GM18951 (cell line): ENCODE data around the gene SLC18A3.

ENCODE experiments used
- POLR2A ChIP-seq: IDR thresholded peaks from 4 replicates; pipeline ENCODE4 v1.6.1; 2011; ENCODE audit warnings: mild to moderate bottlenecking; ENCODE audit not compliant: insufficient read length, insufficient read depth; ENCODE audit errors: extremely low read depth
- in situ Hi-C: fragments of 300-500 bp; cut with MboI; formaldehyde crosslinking; loops from one replicate; pipeline ENCODE4 v1.12.0; 2022; ENCODE audit warnings: low sequenced_read_pairs, mixed read lengths, inconsistent platforms; ENCODE audit not compliant: unreplicated experiment

Gene SLC18A3

GRCh38 chr10:49610114-49610457 is at the start of gene SLC18A3:
Gene SLC18A3, plus strand, starts transcription at chr10:49610310. Its CDS starts 431 bp downstream, at chr10:49610741.
- in situ Hi-C loops, result no loop called here

GRCh38 chr10:49560526-49560925 is 49.6 kb upstream of the SLC18A3 start:
- TF ChIP-seq POLR2A, result no peak
- in situ Hi-C loops, result no loop called here

More at GRCh38 chr10:49610114-49610457, at the start of gene SLC18A3:
- no peak for TF ChIP-seq POLR2A

GRCh38 chr10:49562893-49563292 is 47.2 kb upstream of the SLC18A3 start:
- in situ Hi-C loops, result no loop called here
- TF ChIP-seq POLR2A, result no peak

- TF ChIP-seq POLR2A, result no peak
- in situ Hi-C loops, result no loop called here
These were observed 45.6 kb upstream of the SLC18A3 start for GRCh38 chr10:49564461-49565009.

GRCh38 chr10:49567810-49568209 is 42.3 kb upstream of the SLC18A3 start:
- in situ Hi-C loops, result no loop called here
- TF ChIP-seq POLR2A, result no peak

- in situ Hi-C loops, result no loop called here
These were observed 41.9 kb upstream of the SLC18A3 start for GRCh38 chr10:49568235-49568634.

GRCh38 chr10:49569031-49569631 is 41.0 kb upstream of the SLC18A3 start:
- in situ Hi-C loops, result no loop called here
- no peak for TF ChIP-seq POLR2A

More at GRCh38 chr10:49568235-49568634, 41.9 kb upstream of the SLC18A3 start:
- no peak for TF ChIP-seq POLR2A

GRCh38 chr10:49571388-49571787 is 38.7 kb upstream of the SLC18A3 start:
- in situ Hi-C loops, result no loop called here
- TF ChIP-seq POLR2A, result no peak

GRCh38 chr10:49572594-49573114 is 37.5 kb upstream of the SLC18A3 start:
- no peak for TF ChIP-seq POLR2A
- in situ Hi-C loops, result no loop called here

- in situ Hi-C loops, result loop anchor here (25.0 kb wide), 1 partner anchor 637 kb away; no protein-coding TSS in a partner anchor
- no peak for TF ChIP-seq POLR2A
These were observed 34.5 kb upstream of the SLC18A3 start for GRCh38 chr10:49575489-49576072.

- no peak for TF ChIP-seq POLR2A
- in situ Hi-C loops, result loop anchor here (25.0 kb wide), 1 partner anchor 635 kb away; no protein-coding TSS in a partner anchor
These were observed 32.8 kb upstream of the SLC18A3 start for GRCh38 chr10:49577182-49577925.

- in situ Hi-C loops, result loop anchor here (25.0 kb wide), 1 partner anchor 634 kb away; no protein-coding TSS in a partner anchor
- no peak for TF ChIP-seq POLR2A
These were observed 31.7 kb upstream of the SLC18A3 start for GRCh38 chr10:49578392-49578791.

GRCh38 chr10:49579621-49580020 is 30.5 kb upstream of the SLC18A3 start:
- in situ Hi-C loops, result loop anchor here (25.0 kb wide), 1 partner anchor 633 kb away; no protein-coding TSS in a partner anchor

More at GRCh38 chr10:49579621-49580020, 30.5 kb upstream of the SLC18A3 start:
- TF ChIP-seq POLR2A, result no peak
